Activated naive CD4-positive, alpha-beta T cell treated with anti-CD3 and anti-CD28 coated beads for 36 hours (primary cell): ENCODE data around the gene OR52I2. TPM values are rescaled to one million over a fixed set of nuclear protein-coding genes. Genes with fewer than 3 reads are reported as not detected.

ENCODE experiments used
- CTCF ChIA-PET: fragments of 350-600 bp; sonication (Branson Sonifier 250); formaldehyde crosslinking; loops from one replicate; lab custom pipeline; 2021; ENCODE audit warnings: antibody characterized with exemption; lab: Charles Lee
- DNase-seq: peaks from one replicate; pipeline ENCODE4 v3.0.0-alpha.2; 2020
- H3K27ac Mint-ChIP-seq: one replicate; pipeline ENCODE4 v1.8.0; 2021; ENCODE audit warnings: mild to moderate bottlenecking, mixed read lengths
- H3K27me3 Mint-ChIP-seq: one replicate; pipeline ENCODE4 v1.8.0; 2021; ENCODE audit warnings: low read depth, mixed read lengths
- H3K36me3 Mint-ChIP-seq: one replicate; pipeline ENCODE4 v1.8.0; 2021; ENCODE audit warnings: low read depth, mixed read lengths
- H3K4me1 Mint-ChIP-seq: one replicate; pipeline ENCODE4 v1.8.0; 2021; ENCODE audit warnings: low read depth, mixed read lengths
- H3K4me3 Mint-ChIP-seq: one replicate; pipeline ENCODE4 v1.8.0; 2021; ENCODE audit warnings: mild to moderate bottlenecking, moderate library complexity, mixed read lengths
- H3K9me3 Mint-ChIP-seq: one replicate; pipeline ENCODE4 v1.8.0; 2021; ENCODE audit warnings: mixed read lengths
- intact Hi-C: fragments of 100-400 bp; cut with micrococcal nuclease; formaldehyde crosslinking; loops from one replicate; pipeline ENCODE4 v1.15.1; 2023
- total RNA-seq, 2 experiments: library from RNA; stranded (reverse); gene quantifications; one replicate each; pipeline ENCODE4 v1.2.3, GENCODE V29; 2021

OR52I2 gene
- total RNA-seq, 2 experiments from 2014 or later = not detected

- peaks cover 5% of the 10 kb centered on the region for H3K4me1 Mint-ChIP-seq
- CTCF ChIA-PET = no interaction called here
- intact Hi-C loops = no loop called here
- H3K27me3 Mint-ChIP-seq = no peaks in the 10 kb centered on the region
- no peaks in the 10 kb centered on the region for H3K9me3 Mint-ChIP-seq
- H3K27ac Mint-ChIP-seq = no peak overlapping the region
- no peaks in the 10 kb centered on the region for H3K36me3 Mint-ChIP-seq
- DNase-seq = no peak
- no peak overlapping the region for H3K4me3 Mint-ChIP-seq
Observed at GRCh38 chr11:4576880-4577279, 4.7 kb upstream of the OR52I2 start.

GRCh38 chr11:4577761-4578160, 3.8 kb upstream of the OR52I2 start:
- no peak overlapping the region for H3K4me3 Mint-ChIP-seq
- DNase-seq = no peak
- peaks cover 5% of the 10 kb centered on the region for H3K4me1 Mint-ChIP-seq
- intact Hi-C loops = no loop called here
- H3K27me3 Mint-ChIP-seq = no peaks in the 10 kb centered on the region
- H3K36me3 Mint-ChIP-seq = no peaks in the 10 kb centered on the region
- CTCF ChIA-PET = interaction anchor here (0.6 kb wide), 1 partner anchor 12 kb away, joined by 3 read pairs; no protein-coding TSS in a partner anchor
- H3K27ac Mint-ChIP-seq = no peak overlapping the region
- H3K9me3 Mint-ChIP-seq = no peaks in the 10 kb centered on the region

GRCh38 chr11:4578624-4579023, 2.9 kb upstream of the OR52I2 start:
- no peaks in the 10 kb centered on the region for H3K27me3 Mint-ChIP-seq
- DNase-seq = no peak
- H3K4me3 Mint-ChIP-seq = no peak overlapping the region
- H3K9me3 Mint-ChIP-seq = no peaks in the 10 kb centered on the region
- peaks cover 5% of the 10 kb centered on the region for H3K4me1 Mint-ChIP-seq
- intact Hi-C loops = no loop called here
- no peak overlapping the region for H3K27ac Mint-ChIP-seq
- no peaks in the 10 kb centered on the region for H3K36me3 Mint-ChIP-seq
- CTCF ChIA-PET = interaction anchor here (0.6 to 1.1 kb wide), 4 partner anchors 12 to 391 kb away, joined by 3 to 4 read pairs (median 3); no protein-coding TSS in a partner anchor

GRCh38 chr11:4580124-4580523, 1.4 kb upstream of the OR52I2 start:
- H3K36me3 Mint-ChIP-seq = no peaks in the 10 kb centered on the region
- CTCF ChIA-PET = no interaction called here

GRCh38 chr11:4589017-4589416, 7.5 kb downstream of the OR52I2 start:
- Mint-ChIP-seq H3K27me3 (peaks cover 6% of the 10 kb centered on the region), H3K4me3 (no peak overlapping the region), H3K9me3 (no peaks in the 10 kb centered on the region), H3K27ac (no peak overlapping the region), H3K36me3 (no peaks in the 10 kb centered on the region), H3K4me1 (no peaks in the 10 kb centered on the region)
- CTCF ChIA-PET = interaction anchor here (0.9 kb wide), 1 partner anchor 402 kb away, joined by 3 read pairs; no protein-coding TSS in a partner anchor
- no peak for DNase-seq
- intact Hi-C loops = no loop called here

More at GRCh38 chr11:4580124-4580523, 1.4 kb upstream of the OR52I2 start:
- H3K9me3 Mint-ChIP-seq = no peaks in the 10 kb centered on the region
- intact Hi-C loops = no loop called here
- peaks cover 5% of the 10 kb centered on the region for H3K4me1 Mint-ChIP-seq
- no peak for DNase-seq
- no peak overlapping the region for H3K4me3 Mint-ChIP-seq
- no peak overlapping the region for H3K27ac Mint-ChIP-seq
- H3K27me3 Mint-ChIP-seq = peaks cover 5% of the 10 kb centered on the region

GRCh38 chr11:4593739-4594138, 12.2 kb downstream of the OR52I2 start, which contains the start of gene OR52I1:
Gene OR52I1, plus strand, starts transcription at chr11:4594039. Its CDS starts 0 bp downstream, at chr11:4594039.
- Mint-ChIP-seq H3K27me3 (no peaks in the 10 kb centered on the region), H3K4me3 (no peak within 1 kb of the TSS), H3K4me1 (no peaks in the 10 kb centered on the region), H3K36me3 (peaks cover 14% of the 10 kb centered on the region), H3K27ac (no peak within 1 kb of the TSS), H3K9me3 (no peaks in the 10 kb centered on the region)
- intact Hi-C loops = no loop called here
- no peak for DNase-seq
- CTCF ChIA-PET = no interaction called here

- no peak for DNase-seq
- intact Hi-C loops = loop anchor here (5.0 to 10.0 kb wide), 5 partner anchors 763 to 1810 kb away; partner anchors contain the start of genes APBB1, CNGA4, FHIP1B and OR52N2
Observed at GRCh38 chr11:4605057-4605456, 23.5 kb downstream of the OR52I2 start.

GRCh38 chr11:4606231-4607015, 24.9 kb downstream of the OR52I2 start:
- Mint-ChIP-seq H3K36me3 (peaks cover 9% of the 10 kb centered on the region), H3K9me3 (no peaks in the 10 kb centered on the region), H3K4me3 (peak overlapping the region; percentile 94), H3K27ac (no peak overlapping the region), H3K4me1 (peaks cover 45% of the 10 kb centered on the region), H3K27me3 (no peaks in the 10 kb centered on the region)
- CTCF ChIA-PET = no interaction called here
- intact Hi-C loops = loop anchor here (5.0 to 10.0 kb wide), 5 partner anchors 764 to 1808 kb away; partner anchors contain the start of genes APBB1, CNGA4, FHIP1B and OR52N2
- no peak for DNase-seq

More at GRCh38 chr11:4605057-4605456, 23.5 kb downstream of the OR52I2 start:
- Mint-ChIP-seq H3K9me3 (no peaks in the 10 kb centered on the region), H3K4me1 (peaks cover 39% of the 10 kb centered on the region), H3K4me3 (no peak overlapping the region), H3K27ac (no peak overlapping the region), H3K36me3 (peaks cover 18% of the 10 kb centered on the region), H3K27me3 (no peaks in the 10 kb centered on the region)
- CTCF ChIA-PET = no interaction called here

GRCh38 chr11:4607096-4607495, 25.6 kb downstream of the OR52I2 start:
- peaks cover 45% of the 10 kb centered on the region for H3K4me1 Mint-ChIP-seq
- H3K27ac Mint-ChIP-seq = peak overlapping the region; percentile 88
- intact Hi-C loops = loop anchor here (5.0 to 10.0 kb wide), 5 partner anchors 765 to 1808 kb away; partner anchors contain the start of genes APBB1, CNGA4, FHIP1B and OR52N2
- DNase-seq = no peak
- peaks cover 3% of the 10 kb centered on the region for H3K36me3 Mint-ChIP-seq
- CTCF ChIA-PET = no interaction called here
- no peaks in the 10 kb centered on the region for H3K27me3 Mint-ChIP-seq
- no peaks in the 10 kb centered on the region for H3K9me3 Mint-ChIP-seq
- H3K4me3 Mint-ChIP-seq = peak overlapping the region; percentile 94

- Mint-ChIP-seq H3K4me1 (peaks cover 45% of the 10 kb centered on the region), H3K27me3 (no peaks in the 10 kb centered on the region), H3K4me3 (peak within 1 kb of the TSS; percentile 94), H3K27ac (peak within 1 kb of the TSS; percentile 88), H3K9me3 (no peaks in the 10 kb centered on the region), H3K36me3 (peaks cover 1% of the 10 kb centered on the region)
- DNase-seq = peak; percentile 97
- intact Hi-C loops = loop anchor here (1.0 to 10.0 kb wide), 6 partner anchors 215 to 1807 kb away; partner anchors contain the start of genes APBB1, CNGA4, FHIP1B and OR52N2
- CTCF ChIA-PET = interaction anchor here (0.6 to 1.6 kb wide), 2 partner anchors 19 to 28 kb away, joined by 3 read pairs; no protein-coding TSS in a partner anchor
Observed at GRCh38 chr11:4607781-4608666, 26.5 kb downstream of the OR52I2 start, which contains the start of gene TRIM68. Gene TRIM68, minus strand, starts transcription at chr11:4608231. Its CDS starts 2,727 bp downstream, at chr11:4605504.

GRCh38 chr11:4610258-4610935, 28.9 kb downstream of the OR52I2 start:
- no peaks in the 10 kb centered on the region for H3K36me3 Mint-ChIP-seq
- H3K27me3 Mint-ChIP-seq = no peaks in the 10 kb centered on the region
- CTCF ChIA-PET = no interaction called here
- no peaks in the 10 kb centered on the region for H3K9me3 Mint-ChIP-seq
- peaks cover 40% of the 10 kb centered on the region for H3K4me1 Mint-ChIP-seq
- peak overlapping the region; percentile 57 for H3K4me3 Mint-ChIP-seq
- peak; percentile 70 for DNase-seq
- intact Hi-C loops = loop anchor here (2.0 to 5.0 kb wide), 3 partner anchors 118 to 1077 kb away; partner anchors contain the start of genes TRIM22 and TRIM5
- peak overlapping the region; percentile 73 for H3K27ac Mint-ChIP-seq
